HepG2 (cell line): ENCODE measurements around the gene ZNF48. TPM values are rescaled to one million over a fixed set of nuclear protein-coding genes. Genes with fewer than 3 reads are reported as not detected.
A peak's percentile ranks its signal among the peaks of the same experiment; 100 is the strongest.

ENCODE experiments used
- BRCA1 ChIP-seq: sonication (generic); formaldehyde crosslinking; IDR thresholded peaks from 2 replicates; pipeline ENCODE4 v1.4.0; 2020; ENCODE audit warnings: missing genetic modification reagents
- CENPT ChIP-seq: sonication (generic); formaldehyde crosslinking; IDR thresholded peaks from 2 replicates; pipeline ENCODE4 v1.8.0; 2022; ENCODE audit warnings: low read depth, mild to moderate bottlenecking, moderate library complexity, missing genetic modification reagents
- DPF2 ChIP-seq: sonication (generic); formaldehyde crosslinking; IDR thresholded peaks from 2 replicates; pipeline ENCODE4 v1.4.0; 2020; ENCODE audit warnings: mild to moderate bottlenecking, low read depth, missing genetic modification reagents, borderline replicate concordance
- MEIS1 ChIP-seq: sonication (generic); formaldehyde crosslinking; IDR thresholded peaks from 2 replicates; pipeline ENCODE4 v1.9.0; 2021; ENCODE audit warnings: mild to moderate bottlenecking, missing genetic modification reagents, moderate library complexity, borderline replicate concordance
- NR3C1 ChIP-seq: sonication (generic); formaldehyde crosslinking; IDR thresholded peaks from 2 replicates; pipeline ENCODE4 v1.4.0; 2020; ENCODE audit warnings: missing genetic modification reagents
- ONECUT2 ChIP-seq: sonication (generic); formaldehyde crosslinking; IDR thresholded peaks from 2 replicates; pipeline ENCODE4 v1.4.0; 2020; ENCODE audit warnings: missing genetic modification reagents
- PHF20 ChIP-seq: sonication (generic); formaldehyde crosslinking; IDR thresholded peaks from 2 replicates; pipeline ENCODE4 v1.5.0; 2020; ENCODE audit warnings: mild to moderate bottlenecking, missing genetic modification reagents
- POLR2G ChIP-seq: fragments of 200-400 bp; formaldehyde crosslinking; IDR thresholded peaks from 2 replicates; pipeline ENCODE4 v1.6.1; 2018; ENCODE audit warnings: mild to moderate bottlenecking, low read depth, low read length, moderate library complexity
- SP1 ChIP-seq, 2 experiments: fragments of 450-650 bp in 1 of 2; sonication (generic) in 1 of 2; formaldehyde crosslinking in 1 of 2; IDR thresholded peaks; 2 replicates each; pipeline versions ENCODE4 v1.4.0 to v1.6.1; 2016 to 2020; ENCODE audit warnings: missing genetic modification reagents in 1 of 2
- U2AF2 ChIP-seq: fragments of 200-400 bp; formaldehyde crosslinking; IDR thresholded peaks from 2 replicates; pipeline ENCODE4 v1.6.1; 2017; ENCODE audit warnings: low read depth, mild to moderate bottlenecking, low read length
- YY1 ChIP-seq: IDR thresholded peaks from 2 replicates; pipeline ENCODE4 v1.6.1; 2011; ENCODE audit warnings: low read length, low read depth, moderate library complexity, mild to moderate bottlenecking; ENCODE audit not compliant: insufficient read depth, insufficient replicate concordance
- ZBTB20 ChIP-seq: sonication (generic); formaldehyde crosslinking; IDR thresholded peaks from 2 replicates; pipeline ENCODE4 v1.8.1; 2023; ENCODE audit warnings: missing genetic modification reagents, low read depth, mild to moderate bottlenecking, borderline replicate concordance
- ZC3H13 ChIP-seq: sonication (generic); formaldehyde crosslinking; IDR thresholded peaks from 2 replicates; pipeline ENCODE4 v1.8.1; 2023; ENCODE audit warnings: mild to moderate bottlenecking, missing genetic modification reagents, moderate library complexity
- ZFP36L1 ChIP-seq: sonication (generic); formaldehyde crosslinking; IDR thresholded peaks from 2 replicates; pipeline ENCODE4 v1.8.0; 2022; ENCODE audit warnings: mild to moderate bottlenecking, missing genetic modification reagents, moderate library complexity
- ZNF230 ChIP-seq: sonication (generic); formaldehyde crosslinking; IDR thresholded peaks from 2 replicates; pipeline ENCODE4 v1.4.0; 2020; ENCODE audit warnings: mild to moderate bottlenecking, missing genetic modification reagents
- ZNF543 ChIP-seq: sonication (generic); formaldehyde crosslinking; IDR thresholded peaks from 2 replicates; pipeline ENCODE4 v1.4.0; 2020; ENCODE audit warnings: mild to moderate bottlenecking, missing genetic modification reagents
- ZNF761 ChIP-seq: sonication (generic); formaldehyde crosslinking; conservative IDR thresholded peaks from 2 replicates; pipeline ENCODE4 v1.4.0; 2020; ENCODE audit warnings: mild to moderate bottlenecking, missing genetic modification reagents
- ZNF878 ChIP-seq: sonication (generic); formaldehyde crosslinking; IDR thresholded peaks from 2 replicates; pipeline ENCODE4 v1.8.1; 2023; ENCODE audit warnings: mild to moderate bottlenecking, missing genetic modification reagents, moderate library complexity
- polyA plus RNA-seq, 8 experiments: library from polyadenylated mRNA; depleted of rRNA in 3 of 8; stranded (reverse) in 7 of 8; unstranded in 1 of 8; fragments of >200 nt; fragmentation: Illumina TruSeq in 4 of 8; extraction: Trizol in 4 of 8; gene quantifications; 2 replicates each; pipeline versions ENCODE4 v1.2.1 to v1.2.3, GENCODE V29; 2011 to 2016; ENCODE audit warnings: low read depth in 4 of 8, missing spikeins in 1 of 8, mixed read lengths in 1 of 8; ENCODE audit not compliant: insufficient read depth in 1 of 8
- total RNA-seq, 5 experiments: library from RNA; depleted of rRNA; stranded (reverse); fragments of >200 nt; fragmentation: Illumina TruSeq; extraction: Trizol; gene quantifications; 2 replicates each; pipeline ENCODE4 v1.2.3, GENCODE V29; 2016; ENCODE audit warnings: low read depth in 1 of 5
- TF ChIP-seq, protein P1 (sequence below): IDR thresholded peaks from 2 replicates; pipeline ENCODE4 v1.6.1; 2016; ENCODE audit warnings: low read depth
- TF ChIP-seq, protein P2 (sequence below): IDR thresholded peaks from 2 replicates; pipeline ENCODE4 v1.6.1; 2016
- TF ChIP-seq, protein P3 (sequence below), 2 experiments: fragments of 450-650 bp in 1 of 2; sonication (generic) in 1 of 2; formaldehyde crosslinking; IDR thresholded peaks; 2 replicates each; pipeline versions ENCODE4 v1.5.0 to v1.8.0; 2020 to 2022; ENCODE audit warnings: mild to moderate bottlenecking in 1 of 2, missing genetic modification reagents in 1 of 2
- TF ChIP-seq, protein P4 (sequence below): sonication (generic); formaldehyde crosslinking; IDR thresholded peaks from 2 replicates; pipeline ENCODE4 v1.8.1; 2023; ENCODE audit warnings: mild to moderate bottlenecking, missing genetic modification reagents
- TF ChIP-seq, protein P5 (sequence below): fragments of 450-650 bp; IDR thresholded peaks from 2 replicates; pipeline ENCODE4 v1.6.1; 2016

Gene ZNF48
- total and polyA plus RNA-seq, 2 of the 13 experiments (the other 11 are each of a cell fraction or from before 2014, with no cell fraction given): 9.9 to 12.3 TPM

DNA sequence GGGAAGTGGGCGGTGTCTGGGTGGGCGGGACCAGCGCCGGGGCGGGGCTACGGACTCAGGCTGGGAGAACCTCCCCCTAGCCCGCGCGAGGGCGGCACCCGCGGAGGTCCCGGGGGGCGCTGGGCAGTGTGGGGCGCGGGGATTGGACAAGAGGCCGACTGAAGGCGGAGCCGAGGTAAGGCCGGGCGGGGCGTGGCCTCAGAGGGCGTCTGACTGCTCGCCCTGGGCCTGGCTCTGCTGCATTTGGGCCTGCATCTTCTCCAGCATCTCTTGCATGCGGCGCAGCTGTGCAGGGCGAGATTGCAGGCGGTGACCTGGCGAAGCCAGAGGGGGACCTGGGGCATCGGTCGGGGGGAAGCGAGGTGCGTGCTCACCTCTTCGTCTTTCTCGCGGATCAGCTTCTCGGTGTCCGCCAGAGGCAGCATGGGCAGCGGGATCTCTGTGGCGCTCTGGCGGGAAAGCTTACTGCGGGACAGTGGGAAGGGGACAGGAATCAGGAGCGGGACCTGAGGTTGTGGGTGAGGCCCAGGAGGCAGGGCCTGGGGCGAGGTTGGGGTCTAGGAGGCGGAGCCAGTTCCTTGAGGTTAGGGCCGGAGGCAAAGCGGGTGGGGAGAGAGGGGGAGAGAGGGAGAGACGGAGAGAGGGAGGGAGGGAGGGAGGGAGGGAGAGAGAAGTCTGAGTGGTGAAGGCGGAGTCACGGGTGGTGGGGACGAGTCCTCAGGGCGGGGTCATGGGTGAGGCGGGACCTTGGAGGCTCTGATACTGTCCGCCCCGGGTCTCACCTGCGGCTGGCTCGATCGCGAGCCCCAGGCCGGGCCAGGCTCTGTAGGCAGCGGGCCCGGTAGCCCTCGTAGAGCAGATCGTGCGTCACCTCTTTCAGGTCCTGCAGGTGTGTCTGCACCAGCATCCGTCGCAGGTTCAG, 16.7 kb upstream of the ZNF48 start (continued):
- TF ChIP-seq, protein P1, sequence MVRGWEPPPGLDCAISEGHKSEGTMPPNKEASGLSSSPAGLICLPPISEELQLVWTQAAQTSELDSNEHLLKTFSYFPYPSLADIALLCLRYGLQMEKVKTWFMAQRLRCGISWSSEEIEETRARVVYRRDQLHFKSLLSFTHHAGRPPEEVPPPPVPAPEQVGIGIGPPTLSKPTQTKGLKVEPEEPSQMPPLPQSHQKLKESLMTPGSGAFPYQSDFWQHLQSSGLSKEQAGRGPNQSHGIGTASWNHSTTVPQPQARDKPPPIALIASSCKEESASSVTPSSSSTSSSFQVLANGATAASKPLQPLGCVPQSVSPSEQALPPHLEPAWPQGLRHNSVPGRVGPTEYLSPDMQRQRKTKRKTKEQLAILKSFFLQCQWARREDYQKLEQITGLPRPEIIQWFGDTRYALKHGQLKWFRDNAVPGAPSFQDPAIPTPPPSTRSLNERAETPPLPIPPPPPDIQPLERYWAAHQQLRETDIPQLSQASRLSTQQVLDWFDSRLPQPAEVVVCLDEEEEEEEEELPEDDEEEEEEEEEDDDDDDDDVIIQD (CRISPR knock-in tag): peak; percentile 45; the same call in 1 of the 2 replicates
- peak; percentile 64; the same call in 1 of the 2 replicates for TF ChIP-seq PHF20 (CRISPR knock-in tag)
- TF ChIP-seq ZNF761 (CRISPR knock-in tag): peak; percentile 64; the same call in 1 of the 2 replicates
- TF ChIP-seq YY1: peak; percentile 23
- TF ChIP-seq MEIS1: peak; percentile 92
- no peak for TF ChIP-seq SP1 (IDR thresholded peaks at IDR 0.05)
- TF ChIP-seq SP1 (CRISPR knock-in tag; IDR thresholded peaks at IDR 0.05): peak; percentile 89
- no peak for TF ChIP-seq U2AF2
- TF ChIP-seq, protein P2, sequence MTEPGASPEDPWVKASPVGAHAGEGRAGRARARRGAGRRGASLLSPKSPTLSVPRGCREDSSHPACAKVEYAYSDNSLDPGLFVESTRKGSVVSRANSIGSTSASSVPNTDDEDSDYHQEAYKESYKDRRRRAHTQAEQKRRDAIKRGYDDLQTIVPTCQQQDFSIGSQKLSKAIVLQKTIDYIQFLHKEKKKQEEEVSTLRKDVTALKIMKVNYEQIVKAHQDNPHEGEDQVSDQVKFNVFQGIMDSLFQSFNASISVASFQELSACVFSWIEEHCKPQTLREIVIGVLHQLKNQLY: no peak
- 0 out of 2 replicates have a peak, but pooled peaks have one; percentile 38 for TF ChIP-seq NR3C1
- TF ChIP-seq ZFP36L1 (CRISPR knock-in tag): 0 out of 2 replicates have a peak, but pooled peaks have one; percentile 73
- TF ChIP-seq ZBTB20 (CRISPR knock-in tag): peak; percentile 55; the same call in 1 of the 2 replicates
- no peak for TF ChIP-seq ZNF878 (CRISPR knock-in tag)
- TF ChIP-seq POLR2G: peak; percentile 45; the same call in 1 of the 2 replicates
- TF ChIP-seq, protein P3, sequence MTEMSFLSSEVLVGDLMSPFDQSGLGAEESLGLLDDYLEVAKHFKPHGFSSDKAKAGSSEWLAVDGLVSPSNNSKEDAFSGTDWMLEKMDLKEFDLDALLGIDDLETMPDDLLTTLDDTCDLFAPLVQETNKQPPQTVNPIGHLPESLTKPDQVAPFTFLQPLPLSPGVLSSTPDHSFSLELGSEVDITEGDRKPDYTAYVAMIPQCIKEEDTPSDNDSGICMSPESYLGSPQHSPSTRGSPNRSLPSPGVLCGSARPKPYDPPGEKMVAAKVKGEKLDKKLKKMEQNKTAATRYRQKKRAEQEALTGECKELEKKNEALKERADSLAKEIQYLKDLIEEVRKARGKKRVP (CRISPR knock-in tag; IDR thresholded peaks at IDR 0.05): no peak
- peak; percentile 91 for TF ChIP-seq ZNF230
- 0 out of 2 replicates have a peak, but pooled peaks have one; percentile 48 for TF ChIP-seq BRCA1 (CRISPR knock-in tag)
- TF ChIP-seq, protein P4, sequence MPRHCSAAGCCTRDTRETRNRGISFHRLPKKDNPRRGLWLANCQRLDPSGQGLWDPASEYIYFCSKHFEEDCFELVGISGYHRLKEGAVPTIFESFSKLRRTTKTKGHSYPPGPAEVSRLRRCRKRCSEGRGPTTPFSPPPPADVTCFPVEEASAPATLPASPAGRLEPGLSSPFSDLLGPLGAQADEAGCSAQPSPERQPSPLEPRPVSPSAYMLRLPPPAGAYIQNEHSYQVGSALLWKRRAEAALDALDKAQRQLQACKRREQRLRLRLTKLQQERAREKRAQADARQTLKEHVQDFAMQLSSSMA (CRISPR knock-in tag): peak; percentile 90
- 0 out of 2 replicates have a peak, but pooled peaks have one; percentile 16 for TF ChIP-seq ONECUT2 (CRISPR knock-in tag)
- TF ChIP-seq, protein P5, sequence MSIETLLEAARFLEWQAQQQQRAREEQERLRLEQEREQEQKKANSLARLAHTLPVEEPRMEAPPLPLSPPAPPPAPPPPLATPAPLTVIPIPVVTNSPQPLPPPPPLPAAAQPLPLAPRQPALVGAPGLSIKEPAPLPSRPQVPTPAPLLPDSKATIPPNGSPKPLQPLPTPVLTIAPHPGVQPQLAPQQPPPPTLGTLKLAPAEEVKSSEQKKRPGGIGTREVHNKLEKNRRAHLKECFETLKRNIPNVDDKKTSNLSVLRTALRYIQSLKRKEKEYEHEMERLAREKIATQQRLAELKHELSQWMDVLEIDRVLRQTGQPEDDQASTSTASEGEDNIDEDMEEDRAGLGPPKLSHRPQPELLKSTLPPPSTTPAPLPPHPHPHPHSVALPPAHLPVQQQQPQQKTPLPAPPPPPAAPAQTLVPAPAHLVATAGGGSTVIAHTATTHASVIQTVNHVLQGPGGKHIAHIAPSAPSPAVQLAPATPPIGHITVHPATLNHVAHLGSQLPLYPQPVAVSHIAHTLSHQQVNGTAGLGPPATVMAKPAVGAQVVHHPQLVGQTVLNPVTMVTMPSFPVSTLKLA: peak; percentile 12; the same call in 1 of the 2 replicates
- TF ChIP-seq ZNF543 (CRISPR knock-in tag): peak; percentile 69; the same call in 1 of the 2 replicates
- peak; percentile 43; the same call in 1 of the 2 replicates for TF ChIP-seq DPF2 (CRISPR knock-in tag)
- TF ChIP-seq ZC3H13: peak; percentile 27; the same call in 1 of the 2 replicates
- 0 out of 2 replicates have a peak, but pooled peaks have one; percentile 55 for TF ChIP-seq CENPT (CRISPR knock-in tag)
